HG02642 (cell line): ENCODE measurements around the gene RUVBL1.

ENCODE experiments used
- ATAC-seq: cut with Tn5 transposase; IDR thresholded peaks from one replicate; pipeline ENCODE4 v1.9.1; 2021; ENCODE audit warnings: mild to moderate bottlenecking; ENCODE audit not compliant: unreplicated experiment, poor library complexity

The RUVBL1 gene

GRCh38 chr3:128143496-128143895, 19.9 kb upstream of the RUVBL1 start:
- ATAC-seq, result no peak

DNA sequence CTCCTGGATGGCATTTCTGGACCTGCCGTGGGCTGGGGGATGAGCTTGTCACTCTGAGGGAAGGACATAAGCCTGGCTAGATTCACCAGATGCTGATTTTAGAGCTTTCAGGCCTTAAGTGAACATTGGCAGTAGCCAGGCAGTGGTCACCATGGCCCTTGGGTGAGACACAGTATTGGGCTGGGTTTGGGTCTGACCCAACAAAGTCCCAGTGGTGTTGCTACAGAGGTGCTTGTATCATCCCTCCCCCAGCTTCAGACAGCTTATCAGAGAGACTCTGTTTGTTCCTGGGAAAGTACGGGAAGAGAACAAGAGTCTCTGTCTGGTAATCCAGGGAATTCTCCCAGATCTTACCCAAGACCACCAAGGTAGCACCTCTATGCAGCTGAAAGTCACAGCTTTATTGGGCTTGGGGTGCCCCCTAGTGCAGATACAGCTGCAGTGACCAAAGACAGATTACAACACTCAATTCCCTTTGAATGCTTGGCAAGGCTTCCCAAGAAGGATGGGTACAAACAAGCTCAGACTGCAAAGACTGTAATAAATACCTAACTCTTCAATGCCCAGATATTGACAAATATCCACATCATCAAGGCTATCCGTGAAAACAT, 9.8 kb upstream of the RUVBL1 start:
- no peak for ATAC-seq

DNA sequence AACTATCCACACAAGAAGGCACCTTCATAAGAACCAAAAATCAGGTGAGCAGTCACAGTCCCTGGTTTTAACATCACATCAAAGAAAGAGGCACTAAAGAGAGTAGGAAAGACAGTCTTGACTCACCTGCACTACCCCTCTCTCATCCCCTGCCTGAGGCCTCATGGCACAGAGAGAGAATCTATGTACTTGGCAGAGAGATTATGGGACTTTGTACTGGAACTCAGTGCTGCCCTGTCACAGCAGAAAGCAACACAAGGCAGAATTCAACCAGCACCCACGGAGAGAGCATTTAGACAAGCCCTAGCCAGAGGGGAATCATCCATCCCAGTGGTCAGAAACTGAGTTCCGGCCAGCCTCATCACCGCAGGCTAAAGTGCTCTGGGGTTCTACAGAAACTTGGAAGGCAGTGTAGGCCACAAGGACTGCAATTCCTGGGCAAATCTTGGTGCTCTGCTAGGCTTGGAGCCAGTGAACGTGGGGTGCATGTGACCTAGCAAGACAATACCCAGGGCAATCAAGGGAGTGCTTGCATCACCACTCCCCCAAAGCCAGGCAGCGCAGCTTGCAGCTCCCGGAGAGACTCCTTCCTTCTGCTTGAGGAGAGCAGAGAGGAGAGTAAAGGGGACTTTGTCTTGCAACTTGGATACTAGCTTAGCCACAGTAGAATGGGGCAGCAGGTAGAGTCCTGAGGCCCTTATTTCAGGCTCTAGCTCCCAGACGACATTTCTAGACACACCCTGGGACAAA, 8.5 kb upstream of the RUVBL1 start:
- ATAC-seq, result no peak

- ATAC-seq, result no peak
Observed at GRCh38 chr3:128128251-128128650, 4.6 kb upstream of the RUVBL1 start.

- ATAC-seq, result no peak
Observed at GRCh38 chr3:128127236-128127635, 3.6 kb upstream of the RUVBL1 start.

GRCh38 chr3:128123156-128123537, 465 bp downstream of the RUVBL1 start:
- peak; percentile 4 for ATAC-seq

GRCh38 chr3:128122013-128122412, 1.6 kb downstream of the RUVBL1 start:
- ATAC-seq, result no peak

DNA sequence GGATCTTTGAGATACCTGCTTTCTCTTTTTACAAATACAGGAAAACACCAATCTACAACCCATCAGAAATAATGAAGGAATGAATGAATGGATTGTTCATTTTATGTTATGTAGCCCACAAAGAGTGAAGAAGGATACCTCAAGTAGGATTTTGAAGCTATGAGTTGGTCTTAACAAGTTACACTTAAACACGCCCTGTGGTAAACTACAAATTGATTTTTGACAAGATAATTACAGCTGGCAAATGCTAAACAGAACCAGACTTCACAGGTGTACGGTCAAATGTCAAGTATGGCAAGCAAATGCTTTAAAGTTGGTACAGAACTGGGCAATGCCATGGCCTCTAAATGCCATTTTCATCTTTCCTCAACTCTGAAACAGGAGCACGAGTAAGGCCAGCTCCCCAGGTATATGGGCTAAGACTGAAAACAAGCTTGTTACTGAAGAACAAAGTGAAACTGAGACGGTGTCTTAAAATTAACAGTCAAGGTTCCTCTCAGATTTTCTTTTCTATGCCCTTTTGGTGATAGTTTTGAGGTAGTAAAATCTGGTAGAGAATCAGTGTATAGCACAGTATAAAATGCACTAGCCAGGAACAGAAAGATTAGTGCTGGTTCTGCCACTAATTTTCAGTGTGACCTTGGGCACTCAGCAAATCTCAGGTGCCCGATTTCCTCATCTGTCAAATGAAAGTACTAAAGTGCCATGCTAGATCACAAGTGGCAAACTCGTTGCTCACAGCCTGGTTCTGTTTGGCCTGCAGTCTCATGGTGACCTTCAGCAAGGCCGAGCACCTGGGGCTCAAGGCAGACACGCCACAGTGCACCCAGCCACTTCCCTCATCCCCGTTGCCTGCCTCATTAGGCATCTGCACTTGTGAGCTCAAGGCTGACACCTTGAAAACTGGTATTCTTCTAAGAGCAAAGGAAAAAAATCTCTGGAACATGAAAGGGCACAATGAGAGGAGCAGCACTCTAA, 9.5 kb downstream of the RUVBL1 start:
- ATAC-seq, result peak; percentile 67

DNA sequence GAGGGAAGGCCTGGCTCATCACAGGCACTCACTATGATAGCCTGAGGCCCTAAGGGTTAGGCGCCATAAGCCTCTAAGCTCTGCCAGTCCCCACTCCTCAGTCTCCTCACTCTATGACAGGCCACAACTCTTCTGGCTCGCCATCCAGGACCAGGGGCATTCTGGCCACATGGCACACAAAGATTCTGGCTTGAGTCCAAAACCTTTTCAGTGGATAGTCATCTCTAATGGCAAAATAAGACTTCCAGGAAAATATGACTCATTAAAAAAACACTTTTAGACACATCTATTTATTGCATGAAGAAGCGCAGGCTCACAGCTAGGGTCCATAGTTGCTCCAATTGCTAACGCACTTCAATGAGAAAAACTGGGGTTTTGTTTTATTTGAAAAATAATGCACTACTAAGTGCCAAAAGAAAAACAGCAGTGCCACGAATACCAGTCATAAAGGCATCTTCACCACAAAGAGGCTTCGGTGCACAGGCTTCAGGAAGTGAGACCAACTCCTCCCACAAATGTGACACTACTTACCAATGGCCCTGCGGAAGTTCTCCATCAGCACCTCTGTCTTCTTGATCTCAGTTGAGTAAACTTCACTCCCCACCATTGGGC, 11.1 kb downstream of the RUVBL1 start:
- ATAC-seq, result no peak

GRCh38 chr3:128111147-128111546, 12.5 kb downstream of the RUVBL1 start:
- ATAC-seq, result no peak

- no peak for ATAC-seq
Observed at GRCh38 chr3:128107834-128108233, 15.8 kb downstream of the RUVBL1 start.

DNA sequence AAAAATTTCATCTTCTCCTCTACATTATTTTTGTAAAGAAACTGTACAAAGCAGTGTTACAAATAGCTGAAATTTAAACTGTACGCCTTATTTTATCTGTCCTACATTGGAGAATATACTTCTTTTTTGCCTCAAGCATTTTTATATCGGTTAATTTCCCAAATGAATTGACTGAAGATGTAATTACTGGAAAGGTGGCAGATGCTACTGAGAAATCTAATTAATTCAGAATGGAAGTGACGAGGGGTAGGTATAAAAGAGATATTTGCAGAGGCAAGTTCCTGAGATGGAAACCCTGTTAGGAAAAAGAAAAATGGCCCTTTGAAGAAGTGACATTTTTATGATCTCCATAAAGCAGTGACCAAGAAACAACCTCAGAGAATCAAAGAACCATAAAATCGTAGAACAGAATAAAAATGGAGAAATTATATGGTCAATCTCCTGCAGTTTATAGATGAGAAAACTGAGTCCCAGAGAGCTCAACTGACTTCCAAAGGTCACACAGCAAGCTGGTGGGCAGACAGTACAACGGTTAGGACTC, 20.4 kb downstream of the RUVBL1 start:
- ATAC-seq, result no peak

DNA sequence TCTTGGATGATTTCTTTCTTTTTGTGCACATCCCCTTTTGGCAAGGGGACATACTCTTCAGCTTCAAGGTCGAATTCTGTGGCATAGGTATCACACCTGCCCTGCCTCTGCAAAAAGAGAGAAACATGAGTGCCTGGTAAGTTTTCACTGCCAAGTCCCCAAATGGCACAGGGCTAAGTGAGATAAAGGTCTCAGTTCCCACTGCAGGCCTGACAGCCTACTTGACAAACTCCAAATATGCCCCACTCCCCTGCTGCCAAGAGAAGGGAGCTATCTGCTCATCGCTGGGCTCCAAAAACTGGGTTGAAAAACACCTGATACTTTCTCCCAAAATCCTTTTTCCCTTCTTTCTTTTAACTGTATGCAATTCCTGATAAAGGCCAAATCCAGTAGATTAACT, 23.0 kb downstream of the RUVBL1 start:
- no peak for ATAC-seq

DNA sequence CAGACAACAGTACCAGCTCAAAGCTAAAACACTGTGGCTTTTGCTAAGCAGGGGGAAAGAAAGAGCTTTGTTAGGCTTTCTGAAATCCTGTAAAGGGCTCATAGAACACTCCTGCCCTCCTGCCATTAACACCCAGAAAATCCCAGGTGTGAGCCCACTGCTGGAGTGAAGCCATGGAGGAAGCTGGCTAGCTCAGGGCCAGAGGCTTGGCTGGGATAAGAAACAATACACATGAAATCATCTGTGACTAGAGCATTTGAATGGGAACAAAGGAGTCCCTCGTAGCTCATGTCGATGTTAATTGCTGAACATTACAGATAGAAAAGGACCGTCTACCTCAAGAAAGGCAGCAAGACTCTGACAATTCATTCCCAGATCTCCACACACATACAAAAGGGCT, 23.5 kb downstream of the RUVBL1 start:
- no peak for ATAC-seq

- ATAC-seq, result no peak
Observed at GRCh38 chr3:128098234-128098633, 25.4 kb downstream of the RUVBL1 start.

DNA sequence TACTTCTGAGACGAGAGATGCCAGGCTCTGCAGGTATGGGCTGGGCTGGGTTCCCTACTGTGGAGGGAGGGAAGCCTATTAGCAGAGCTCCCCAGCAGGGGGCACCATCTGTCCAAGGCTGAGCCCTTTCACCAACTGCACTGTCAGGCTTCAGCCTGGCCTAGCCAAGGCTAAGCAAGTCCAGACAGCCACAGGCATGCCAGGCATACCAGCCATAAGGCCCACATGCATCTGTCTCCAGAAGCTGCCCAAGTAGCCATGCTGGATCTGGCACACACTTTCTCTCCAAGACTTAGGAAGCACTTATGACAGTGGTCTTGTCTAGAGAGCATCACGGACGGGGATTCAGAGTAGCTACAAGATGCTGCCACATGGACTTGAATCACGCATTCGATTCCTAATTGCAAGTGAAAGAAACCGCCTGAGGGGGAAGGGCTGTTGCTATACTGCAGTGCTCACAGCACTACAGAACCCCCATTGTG, 28.3 kb downstream of the RUVBL1 start:
- peak; percentile 83 for ATAC-seq

GRCh38 chr3:128094295-128095151, 29.1 kb downstream of the RUVBL1 start:
- peak; percentile 9 for ATAC-seq

DNA sequence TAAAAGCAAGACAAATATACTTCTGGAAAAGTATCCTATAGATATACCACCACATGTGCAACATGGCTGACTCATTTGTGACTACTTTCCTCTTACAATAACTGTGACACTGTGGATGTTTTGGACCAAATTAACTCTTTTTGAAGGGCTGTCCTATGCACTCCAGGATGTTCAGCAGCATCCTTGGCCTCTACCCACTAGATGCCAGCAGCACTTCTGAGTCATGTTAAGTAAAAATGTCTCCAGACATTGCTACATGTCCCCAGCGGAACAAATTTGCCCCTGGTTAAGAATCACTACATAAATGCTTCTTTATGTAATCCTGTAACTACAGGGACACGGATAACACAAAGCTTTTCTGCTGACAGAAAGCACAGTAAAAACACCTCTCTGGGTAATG, 32.0 kb downstream of the RUVBL1 start:
- ATAC-seq, result no peak

DNA sequence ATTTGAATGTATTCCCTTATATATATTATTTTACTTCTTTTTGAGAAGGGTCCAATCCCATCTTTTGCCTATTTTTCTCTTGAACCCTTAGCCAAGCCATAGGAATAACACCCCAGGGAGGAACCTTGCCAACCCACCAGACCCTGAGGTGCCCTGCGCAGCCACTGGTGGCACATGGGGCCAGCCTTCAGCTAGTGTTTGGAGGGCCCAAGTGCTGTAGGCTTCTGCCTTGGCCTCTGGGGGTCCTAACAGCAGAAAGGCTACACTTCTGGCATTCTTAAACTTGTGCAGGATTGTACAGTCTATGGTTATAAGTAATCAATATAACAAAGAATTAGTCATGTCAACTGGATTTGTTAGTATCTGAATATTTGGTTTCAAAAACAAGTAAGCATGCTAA, 34.5 kb downstream of the RUVBL1 start:
- no peak for ATAC-seq
